Vagina (tissue), 2 donors: ENCODE results near the gene ARMC8. TPM values are rescaled to one million over a fixed set of nuclear protein-coding genes. Genes with fewer than 3 reads are reported as not detected.

Source experiments
- DNase-seq, 2 donors: peaks; one replicate each; pipeline ENCODE4 v3.0.0-alpha.2; 2017; ENCODE audit errors: extremely low spot score in 2 of 2
- H3K27ac ChIP-seq: fragments of 200-600 bp; sonication (generic); one replicate; pipeline ENCODE4 v1.5.1; 2019
- H3K27me3 ChIP-seq: fragments of 200-600 bp; sonication (generic); one replicate; pipeline ENCODE4 v1.5.1; 2019
- H3K36me3 ChIP-seq, 2 donors: fragments of 200-600 bp; sonication (generic); one replicate each; pipeline ENCODE4 v1.5.1; 2017 to 2019
- H3K4me1 ChIP-seq: fragments of 200-600 bp; sonication (generic); one replicate; pipeline ENCODE4 v1.5.1; 2019
- H3K4me3 ChIP-seq, 2 donors: fragments of 200-600 bp; sonication (generic); 1 replicate in 1 of 2; 2 replicates in 1 of 2; pipeline ENCODE4 v1.5.1; 2016 to 2019
- H3K9me3 ChIP-seq: fragments of 200-600 bp; sonication (generic); one replicate; pipeline ENCODE4 v1.5.1; 2019
- POLR2A ChIP-seq, 2 donors: fragments of 450-650 bp; IDR thresholded peaks; one replicate each; pipeline ENCODE4 v1.6.1; 2017; ENCODE audit warnings: antibody characterized with exemption in 2 of 2, mild to moderate bottlenecking in 2 of 2, moderate library complexity in 2 of 2
- POLR2AphosphoS5 ChIP-seq, 2 donors: sonication (generic); formaldehyde crosslinking; IDR thresholded peaks; one replicate each; pipeline ENCODE4 v1.9.0; 2017; ENCODE audit warnings: antibody characterized with exemption in 2 of 2, mild to moderate bottlenecking in 2 of 2, low read depth in 1 of 2; ENCODE audit not compliant: insufficient read depth in 1 of 2
- intact Hi-C: fragments of 100-400 bp; cut with DNase I; formaldehyde crosslinking; loops from one replicate; pipeline ENCODE4 v1.15.1; 2023
- total RNA-seq: library from RNA; depleted of rRNA; stranded (reverse); fragments of >200 nt; gene quantifications from one replicate; pipeline ENCODE4 v1.2.3, GENCODE V29; 2016
- TF ChIP-seq, protein P1 (sequence below), 3 experiments: fragments of 450-650 bp in 2 of 3; fragments of 200-600 bp in 1 of 3; sonication (generic) in 1 of 3; IDR thresholded peaks; one replicate each; pipeline ENCODE4 v1.5.1; 2017 to 2019; ENCODE audit warnings: antibody characterized with exemption in 3 of 3, mild to moderate bottlenecking in 2 of 3, moderate library complexity in 2 of 3

Gene ARMC8
- total RNA-seq, 1 donor from 2014 or later, result 55.0 TPM

DNA sequence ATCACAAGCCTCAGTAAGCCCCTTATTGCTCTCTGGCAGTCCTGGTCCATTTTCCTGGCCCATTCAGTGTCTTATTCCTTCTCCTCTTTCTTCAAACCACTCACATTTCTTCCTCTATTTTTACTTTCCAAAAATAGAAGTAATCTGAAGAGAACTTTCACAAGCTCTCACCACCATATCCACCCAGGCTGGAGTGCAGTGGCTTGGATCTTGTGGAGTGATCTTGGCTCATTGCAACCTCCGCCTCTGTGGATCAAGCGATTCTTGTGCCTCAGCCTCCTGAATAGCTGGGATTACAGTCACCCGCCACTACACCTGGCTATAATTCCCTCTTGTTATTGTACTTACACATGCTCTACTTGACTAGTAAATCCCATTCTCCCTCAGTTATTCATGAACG, 16.8 kb downstream of the ARMC8 start:
- no peaks in the 10 kb centered on the region for H3K9me3 ChIP-seq
- intact Hi-C loops, result no loop called here
- H3K4me3 ChIP-seq, result no peak overlapping the region
- no peaks in the 10 kb centered on the region for H3K27me3 ChIP-seq
- no peak for DNase-seq
- no peak overlapping the region for H3K27ac ChIP-seq
- TF ChIP-seq POLR2A (IDR thresholded peaks at IDR 0.05) (no peak), POLR2AphosphoS5 (IDR thresholded peaks at IDR 0.05; ENCODE audit: insufficient read depth in 1 of 2, low read depth in 1 of 2) (no peak)
- TF ChIP-seq, protein P1, sequence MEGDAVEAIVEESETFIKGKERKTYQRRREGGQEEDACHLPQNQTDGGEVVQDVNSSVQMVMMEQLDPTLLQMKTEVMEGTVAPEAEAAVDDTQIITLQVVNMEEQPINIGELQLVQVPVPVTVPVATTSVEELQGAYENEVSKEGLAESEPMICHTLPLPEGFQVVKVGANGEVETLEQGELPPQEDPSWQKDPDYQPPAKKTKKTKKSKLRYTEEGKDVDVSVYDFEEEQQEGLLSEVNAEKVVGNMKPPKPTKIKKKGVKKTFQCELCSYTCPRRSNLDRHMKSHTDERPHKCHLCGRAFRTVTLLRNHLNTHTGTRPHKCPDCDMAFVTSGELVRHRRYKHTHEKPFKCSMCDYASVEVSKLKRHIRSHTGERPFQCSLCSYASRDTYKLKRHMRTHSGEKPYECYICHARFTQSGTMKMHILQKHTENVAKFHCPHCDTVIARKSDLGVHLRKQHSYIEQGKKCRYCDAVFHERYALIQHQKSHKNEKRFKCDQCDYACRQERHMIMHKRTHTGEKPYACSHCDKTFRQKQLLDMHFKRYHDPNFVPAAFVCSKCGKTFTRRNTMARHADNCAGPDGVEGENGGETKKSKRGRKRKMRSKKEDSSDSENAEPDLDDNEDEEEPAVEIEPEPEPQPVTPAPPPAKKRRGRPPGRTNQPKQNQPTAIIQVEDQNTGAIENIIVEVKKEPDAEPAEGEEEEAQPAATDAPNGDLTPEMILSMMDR (IDR thresholded peaks at IDR 0.05), result no peak
- peaks cover 10% of the 10 kb centered on the region for H3K4me1 ChIP-seq
- H3K36me3 ChIP-seq, result no peaks in the 10 kb centered on the region

DNA sequence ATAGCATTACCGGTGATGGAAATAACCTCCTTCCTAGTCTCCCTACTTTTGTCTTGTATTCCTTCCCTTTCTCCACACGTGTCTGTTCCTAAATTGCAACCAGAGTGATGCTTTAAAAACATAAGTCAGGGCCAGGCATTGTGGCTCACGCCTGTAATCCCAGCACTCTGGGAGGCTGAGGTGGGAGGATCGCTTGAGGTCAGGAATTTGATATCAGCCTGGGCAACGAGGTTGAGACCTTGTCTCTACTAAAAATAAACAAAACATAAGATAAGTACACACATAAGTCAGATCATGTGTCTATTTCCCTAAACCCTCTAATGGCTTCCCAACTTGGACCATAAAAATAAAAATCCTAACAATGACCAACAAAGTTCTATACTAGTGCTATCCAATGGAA, 18.4 kb downstream of the ARMC8 start:
- intact Hi-C loops, result no loop called here
- TF ChIP-seq POLR2AphosphoS5 (IDR thresholded peaks at IDR 0.05; ENCODE audit: insufficient read depth in 1 of 2, low read depth in 1 of 2), result no peak
- TF ChIP-seq, protein P1 (IDR thresholded peaks at IDR 0.05), result no peak
- H3K27ac ChIP-seq, result no peak overlapping the region
- no peaks in the 10 kb centered on the region for H3K9me3 ChIP-seq
- no peak overlapping the region for H3K4me3 ChIP-seq
- H3K36me3 ChIP-seq, result no peaks in the 10 kb centered on the region
- no peak for DNase-seq
- H3K4me1 ChIP-seq, result peaks cover 8% of the 10 kb centered on the region
- H3K27me3 ChIP-seq, result no peaks in the 10 kb centered on the region

DNA sequence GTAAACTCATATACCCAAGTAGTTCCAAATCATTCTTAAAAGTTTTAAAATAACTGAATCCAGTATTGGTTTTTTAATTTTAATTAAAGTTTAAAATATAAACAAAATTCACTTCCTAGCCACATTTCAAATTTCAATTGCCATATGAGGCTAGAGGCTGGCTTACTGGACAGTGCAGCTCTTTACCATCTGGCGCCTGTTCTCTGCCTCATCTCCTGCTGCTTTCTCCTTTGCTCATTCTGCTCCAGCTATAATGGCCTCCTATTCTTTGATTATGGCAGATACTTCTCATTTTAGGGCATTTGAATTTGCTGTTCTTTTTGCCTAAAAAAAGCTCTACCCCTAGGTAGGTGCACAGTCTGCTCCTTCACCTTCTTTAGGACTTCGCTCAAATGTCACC, 19.1 kb downstream of the ARMC8 start:
- Histone ChIP-seq H3K27ac (no peak overlapping the region), H3K4me3 (no peak overlapping the region), H3K36me3 (no peaks in the 10 kb centered on the region), H3K27me3 (no peaks in the 10 kb centered on the region), H3K4me1 (peaks cover 6% of the 10 kb centered on the region), H3K9me3 (no peaks in the 10 kb centered on the region)
- TF ChIP-seq POLR2A (IDR thresholded peaks at IDR 0.05) (no peak), POLR2AphosphoS5 (IDR thresholded peaks at IDR 0.05; ENCODE audit: insufficient read depth in 1 of 2, low read depth in 1 of 2) (no peak)
- TF ChIP-seq, protein P1 (IDR thresholded peaks at IDR 0.05), result no peak
- intact Hi-C loops, result no loop called here
- DNase-seq, result no peak

DNA sequence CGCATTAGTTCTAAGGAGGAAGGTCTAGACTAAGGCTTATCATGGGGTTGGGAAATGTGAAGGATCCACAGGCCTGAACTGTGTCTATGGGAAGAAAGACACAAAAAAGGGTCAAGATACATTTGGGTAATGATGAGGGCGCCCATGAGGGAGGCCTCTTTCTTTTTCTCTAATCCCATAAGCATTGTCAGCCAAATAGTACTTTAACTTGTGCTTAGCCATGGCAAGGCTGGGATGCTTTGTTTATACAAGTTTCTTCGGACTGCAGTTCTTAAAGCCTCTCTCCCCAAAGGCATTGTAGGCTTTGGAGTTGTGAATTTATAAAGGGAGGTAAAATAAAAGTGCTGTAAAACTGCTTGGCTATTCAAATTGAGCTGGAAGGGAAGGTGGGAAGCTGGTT, 23.4 kb downstream of the ARMC8 start:
- intact Hi-C loops, result no loop called here
- no peak for DNase-seq
- H3K27ac ChIP-seq, result no peak overlapping the region
- TF ChIP-seq, protein P1 (IDR thresholded peaks at IDR 0.05), result no peak
- TF ChIP-seq POLR2AphosphoS5 (IDR thresholded peaks at IDR 0.05; ENCODE audit: insufficient read depth in 1 of 2, low read depth in 1 of 2) (no peak), POLR2A (IDR thresholded peaks at IDR 0.05) (no peak)
- peaks cover 0 to 5% of the 10 kb centered on the region in 2 donors for H3K36me3 ChIP-seq
- H3K9me3 ChIP-seq, result no peaks in the 10 kb centered on the region
- H3K4me1 ChIP-seq, result no peaks in the 10 kb centered on the region
- no peaks in the 10 kb centered on the region for H3K27me3 ChIP-seq
- H3K4me3 ChIP-seq, result no peak overlapping the region

DNA sequence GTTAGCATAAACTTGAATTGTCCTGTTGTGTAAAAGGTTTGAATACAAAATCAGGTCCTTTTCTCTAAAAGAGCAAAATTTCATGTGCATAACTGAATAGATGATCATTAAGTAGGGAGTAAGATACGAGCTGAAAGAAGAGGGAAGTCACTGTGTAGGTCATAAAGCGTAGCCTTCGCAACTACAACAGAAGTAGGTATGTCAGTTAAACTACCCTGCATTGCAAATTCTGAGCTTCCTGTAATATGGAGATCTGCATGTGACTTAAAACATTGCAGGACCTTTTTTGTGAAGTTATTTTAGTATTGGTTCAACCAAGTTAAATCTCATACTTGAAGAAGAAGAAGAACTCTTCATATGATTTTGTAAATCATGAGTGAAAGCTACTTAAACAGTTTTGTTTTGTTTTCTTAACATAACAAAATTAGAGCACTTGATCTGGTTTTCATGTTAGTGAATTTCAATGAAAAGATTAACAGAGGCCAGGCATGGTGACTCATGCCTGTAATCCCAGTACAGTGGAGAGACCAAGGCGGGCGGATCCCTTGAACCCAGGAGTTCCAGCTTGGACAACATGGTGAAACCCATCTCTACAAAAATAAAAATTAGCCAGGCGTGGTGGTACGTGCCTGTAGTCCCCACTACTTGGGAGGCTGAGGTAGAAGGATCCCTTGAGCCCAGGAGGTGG, 26.4 kb downstream of the ARMC8 start:
- Histone ChIP-seq H3K27ac (no peak overlapping the region), H3K4me3 (no peak overlapping the region), H3K4me1 (no peaks in the 10 kb centered on the region), H3K27me3 (no peaks in the 10 kb centered on the region), H3K36me3 (peaks cover 0 to 5% of the 10 kb centered on the region in 2 donors), H3K9me3 (no peaks in the 10 kb centered on the region)
- intact Hi-C loops, result no loop called here
- TF ChIP-seq, protein P1 (IDR thresholded peaks at IDR 0.05), result no peak
- TF ChIP-seq POLR2AphosphoS5 (IDR thresholded peaks at IDR 0.05; ENCODE audit: insufficient read depth in 1 of 2, low read depth in 1 of 2) (no peak), POLR2A (IDR thresholded peaks at IDR 0.05) (no peak)
- no peak for DNase-seq
